ENCODE data around the gene OLFML2A.
"Not testable (repeated sequence)": the region's sequence is repeated elsewhere in the genome, so short reads cannot be mapped to it uniquely, and the experiment has no call there.

OLFML2A gene

DNA sequence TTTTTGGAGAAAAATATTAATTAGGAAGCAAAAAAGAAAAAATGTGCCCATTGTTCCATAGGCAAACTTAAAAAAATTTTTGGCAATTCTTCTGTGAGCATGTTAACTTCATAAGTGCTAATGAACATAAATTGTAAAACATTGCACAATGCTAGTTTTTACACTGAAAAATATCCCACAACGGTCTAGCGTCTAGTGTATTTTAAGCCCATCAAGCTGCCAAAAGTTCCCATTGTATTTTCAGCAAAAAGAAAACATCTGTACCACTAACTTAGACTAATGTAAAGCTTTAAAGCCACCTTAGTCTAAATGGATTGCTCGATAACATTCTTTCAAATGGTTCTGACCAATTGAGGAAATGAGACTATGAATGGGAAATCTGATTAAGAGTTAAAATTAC is 8.6 kb upstream of the OLFML2A start:
- H3K9me3 Mint-ChIP-seq, result no peaks in the 10 kb centered on the region
- H3K4me1 Mint-ChIP-seq, result peaks cover 33% of the 10 kb centered on the region
- no peak for ATAC-seq
- DNase-seq (ENCODE audit: low spot score in 2 of 2), result no peak
- no peak overlapping the region for H3K4me3 Mint-ChIP-seq
- no peak overlapping the region for H3K27ac Mint-ChIP-seq
- no peaks in the 10 kb centered on the region for H3K36me3 Mint-ChIP-seq

GRCh38 chr9:124768750-124769548 is 8.0 kb upstream of the OLFML2A start:
- no peak for ATAC-seq
- Mint-ChIP-seq H3K36me3 (no peaks in the 10 kb centered on the region), H3K4me1 (peaks cover 39% of the 10 kb centered on the region), H3K27ac (no peak overlapping the region), H3K9me3 (no peaks in the 10 kb centered on the region), H3K4me3 (peak overlapping the region; percentile 91)
- no peak for DNase-seq (ENCODE audit: low spot score in 2 of 2)

- H3K4me1 Mint-ChIP-seq, result peaks cover 45% of the 10 kb centered on the region
- H3K27ac Mint-ChIP-seq, result peak overlapping the region; percentile 50
- DNase-seq (ENCODE audit: low spot score in 2 of 2) (peak in 1 of 2 donors; percentile 8), ATAC-seq (no peak)
- peak overlapping the region; percentile 91 for H3K4me3 Mint-ChIP-seq
- no peaks in the 10 kb centered on the region for H3K9me3 Mint-ChIP-seq
- no peaks in the 10 kb centered on the region for H3K36me3 Mint-ChIP-seq
These were observed 7.2 kb upstream of the OLFML2A start for GRCh38 chr9:124769549-124770358.

DNA sequence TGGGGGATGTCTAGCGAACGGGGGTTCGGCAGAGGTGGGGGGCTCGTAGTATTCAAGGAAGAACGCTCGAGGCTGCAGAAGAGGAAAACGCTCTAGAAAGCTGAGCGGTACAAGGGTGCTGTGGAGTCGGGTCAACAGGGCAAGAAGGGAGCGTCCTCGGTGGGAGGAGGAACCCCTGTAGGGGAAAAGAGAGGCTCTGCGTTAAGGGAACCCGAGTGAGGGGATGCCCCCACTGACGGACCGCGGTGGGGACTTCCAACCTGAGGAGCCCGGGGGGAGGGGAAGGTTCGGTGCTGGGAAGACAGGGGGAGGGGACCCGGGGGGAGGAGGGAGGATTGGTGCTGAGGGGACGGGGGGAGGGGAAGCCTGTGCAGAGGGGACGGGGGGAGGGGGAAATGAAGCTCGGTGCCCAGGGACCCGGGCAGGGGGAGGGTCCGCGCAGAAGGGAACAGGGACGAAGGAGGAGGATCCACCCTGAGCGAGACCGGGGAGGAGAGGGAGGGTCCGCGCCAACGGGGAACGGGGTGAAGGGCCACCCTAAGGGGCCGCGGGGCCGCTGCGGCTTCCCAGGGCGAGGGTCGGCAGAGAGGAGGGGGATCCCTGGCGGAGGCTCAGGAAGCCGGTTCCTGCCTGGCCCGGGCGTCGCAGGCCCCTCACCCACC is 6.4 kb upstream of the OLFML2A start:
- no peaks in the 10 kb centered on the region for H3K9me3 Mint-ChIP-seq
- peaks cover 45% of the 10 kb centered on the region for H3K4me1 Mint-ChIP-seq
- peak overlapping the region; percentile 91 for H3K4me3 Mint-ChIP-seq
- peak overlapping the region; percentile 50 for H3K27ac Mint-ChIP-seq
- ATAC-seq (no peak), DNase-seq (ENCODE audit: low spot score in 2 of 2) (no peak)
- H3K36me3 Mint-ChIP-seq, result no peaks in the 10 kb centered on the region

DNA sequence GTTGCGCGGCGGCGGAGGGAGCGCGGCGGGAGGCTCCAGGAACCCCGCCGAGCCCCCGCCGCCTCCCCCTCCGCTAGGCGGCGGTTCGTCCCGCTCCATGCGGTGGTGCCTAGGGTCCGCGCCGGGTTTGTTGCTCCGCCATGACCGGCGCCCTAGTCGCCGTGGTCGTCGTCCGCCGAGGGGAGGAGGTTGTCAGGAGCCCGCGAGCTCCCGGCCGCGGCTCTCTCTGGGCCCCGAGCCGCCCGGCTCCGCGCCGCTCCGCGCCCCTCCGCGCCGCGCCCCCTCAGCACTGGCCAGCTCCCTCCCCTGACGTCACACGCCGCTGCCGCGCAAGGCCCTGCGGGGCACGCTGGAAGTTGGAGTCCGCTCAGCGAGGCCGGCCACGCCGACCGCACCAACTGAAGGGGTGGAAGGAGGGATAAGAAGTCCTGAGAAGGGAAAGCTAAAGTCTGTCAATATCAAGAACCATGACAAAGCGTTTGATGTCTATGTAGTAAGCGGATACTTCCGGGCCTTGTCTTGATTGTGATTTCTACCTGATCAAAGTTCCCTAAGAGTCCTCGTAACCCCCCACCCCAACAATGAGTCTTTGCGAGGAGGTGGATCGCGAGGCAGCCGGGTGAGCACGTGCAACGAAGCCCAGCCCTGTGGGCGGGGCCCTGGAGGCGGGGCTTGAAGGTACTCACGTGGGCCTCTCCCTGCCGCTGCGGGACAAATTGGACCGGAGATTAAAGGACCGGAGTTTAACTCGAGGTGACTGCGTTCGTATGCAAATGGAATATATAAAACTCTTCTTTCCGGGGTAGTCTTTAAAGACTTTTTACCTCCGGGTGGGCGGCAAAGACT is 5.7 kb upstream of the OLFML2A start, which contains the start of gene NR6A1:
Gene NR6A1 (minus strand): TSS at position 291 of the 846 bp plus-strand sequence.
- peak; percentile 85 to 95 for DNase-seq (ENCODE audit: low spot score in 2 of 2)
- peak within 1 kb of the TSS; percentile 91 for H3K4me3 Mint-ChIP-seq
- ATAC-seq, result peak; percentile 95

DNA sequence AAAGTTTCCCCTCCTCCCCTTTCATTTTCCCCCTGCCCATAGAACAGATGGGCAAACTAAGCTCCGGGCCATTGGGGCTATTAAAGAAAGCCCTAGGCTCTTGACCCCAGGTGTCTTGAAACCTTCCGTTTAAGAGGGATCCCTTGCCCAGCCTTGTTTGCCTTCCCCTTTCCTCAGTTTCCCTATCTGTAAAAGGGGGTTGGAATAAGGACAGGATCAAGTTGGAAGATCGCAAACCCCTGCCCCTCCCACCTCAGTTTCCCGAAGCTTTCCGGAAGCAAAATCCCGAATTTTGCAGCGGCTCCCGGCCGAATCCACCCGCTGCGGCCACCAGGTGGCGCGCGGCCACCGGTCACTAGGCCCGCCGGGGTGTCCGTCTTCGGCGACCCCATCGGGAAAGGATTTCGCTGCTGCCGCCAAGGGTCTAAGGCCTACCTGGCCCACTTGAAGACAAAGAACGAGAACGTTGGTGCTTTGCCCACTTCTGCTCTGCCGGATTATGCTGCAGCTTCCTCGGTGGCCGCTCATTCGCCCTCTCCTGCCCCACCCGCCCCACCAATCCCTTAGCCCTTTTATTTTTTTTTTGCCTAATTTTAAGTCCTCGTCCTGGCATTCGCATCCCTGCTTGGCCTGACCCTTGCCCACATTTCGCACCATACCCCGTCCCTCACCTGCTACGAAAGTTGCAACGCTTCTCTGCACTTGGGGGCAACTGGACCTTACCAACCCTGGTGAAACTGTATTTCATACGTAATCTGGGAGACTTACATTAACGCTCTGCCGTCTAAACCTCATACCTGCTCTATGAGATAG is 4.9 kb upstream of the OLFML2A start:
- peaks cover 57% of the 10 kb centered on the region for H3K4me1 Mint-ChIP-seq
- H3K9me3 Mint-ChIP-seq, result no peaks in the 10 kb centered on the region
- no peaks in the 10 kb centered on the region for H3K36me3 Mint-ChIP-seq
- peak overlapping the region; percentile 91 for H3K4me3 Mint-ChIP-seq
- ATAC-seq (no peak), DNase-seq (ENCODE audit: low spot score in 2 of 2) (peak; percentile 44 to 67)
- peak overlapping the region; percentile 95 for H3K27ac Mint-ChIP-seq

More for the DNA sequence above, 5.7 kb upstream of the OLFML2A start, which contains the start of gene NR6A1:
- Mint-ChIP-seq H3K4me1 (peaks cover 52% of the 10 kb centered on the region), H3K27ac (peak within 1 kb of the TSS; percentile 95), H3K9me3 (no peaks in the 10 kb centered on the region), H3K36me3 (no peaks in the 10 kb centered on the region)

- not testable (repeated sequence) for H3K9me3 Mint-ChIP-seq; H3K36me3 Mint-ChIP-seq; H3K27ac Mint-ChIP-seq; DNase-seq (ENCODE audit: low spot score in 2 of 2); ATAC-seq
- Mint-ChIP-seq H3K4me3 (peak overlapping the region; percentile 91), H3K4me1 (peaks cover 57% of the 10 kb centered on the region)
These were observed 4.1 kb upstream of the OLFML2A start for GRCh38 chr9:124772877-124773276.

GRCh38 chr9:124773473-124774128 is 3.3 kb upstream of the OLFML2A start:
- ATAC-seq (no peak), DNase-seq (ENCODE audit: low spot score in 2 of 2) (peak in 1 of 2 donors; percentile 45)
- no peaks in the 10 kb centered on the region for H3K36me3 Mint-ChIP-seq

DNA sequence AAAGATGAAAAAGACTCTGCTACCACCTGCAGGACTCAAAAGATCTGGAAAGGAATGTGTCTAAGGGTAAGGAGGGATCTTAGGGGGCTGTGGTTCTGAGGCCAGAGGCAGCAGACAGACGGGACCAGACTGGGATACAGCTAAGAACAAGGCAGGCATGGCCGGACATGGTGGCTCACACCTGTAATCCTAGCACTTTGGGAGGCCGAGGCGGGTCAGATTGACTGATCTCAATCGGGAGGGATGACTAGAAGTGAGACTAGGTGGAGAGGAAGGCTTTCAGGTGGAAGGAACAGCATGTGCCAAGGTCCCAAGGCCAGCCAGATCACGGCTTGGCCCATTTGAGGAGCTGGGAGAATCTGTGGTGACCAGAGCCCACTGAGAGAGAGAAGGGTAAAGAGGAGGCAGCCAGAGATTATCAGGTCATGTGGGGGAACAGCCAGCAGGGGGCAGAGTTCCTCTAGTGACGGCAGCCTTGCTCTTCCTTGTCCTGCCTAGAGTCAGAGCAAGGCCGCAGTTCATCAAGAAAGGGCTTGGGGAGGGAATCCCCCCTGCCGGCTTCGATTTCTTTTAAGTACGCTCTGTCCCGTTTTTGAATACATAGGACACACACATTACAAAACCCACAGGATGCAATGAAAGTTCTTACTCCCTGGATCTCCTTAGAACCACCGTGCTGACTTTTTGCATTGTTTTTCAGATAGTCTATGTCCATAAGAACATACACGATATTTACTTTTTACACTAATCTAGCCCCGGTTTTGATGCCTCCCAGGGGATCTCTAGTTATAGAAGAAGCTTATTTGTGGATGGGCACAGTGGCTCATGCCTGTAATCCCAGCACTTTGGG is 2.6 kb upstream of the OLFML2A start:
- DNase-seq (ENCODE audit: low spot score in 2 of 2), result peak; percentile 81 to 94
- H3K9me3 Mint-ChIP-seq, result no peaks in the 10 kb centered on the region
- peak; percentile 52 for ATAC-seq
- H3K27ac Mint-ChIP-seq, result peak overlapping the region; percentile 19
- no peaks in the 10 kb centered on the region for H3K36me3 Mint-ChIP-seq
- peaks cover 53% of the 10 kb centered on the region for H3K4me1 Mint-ChIP-seq
- no peak overlapping the region for H3K4me3 Mint-ChIP-seq

More at GRCh38 chr9:124773473-124774128, 3.3 kb upstream of the OLFML2A start:
- H3K9me3 Mint-ChIP-seq, result no peaks in the 10 kb centered on the region
- H3K4me1 Mint-ChIP-seq, result peaks cover 57% of the 10 kb centered on the region
- H3K4me3 Mint-ChIP-seq, result no peak overlapping the region
- H3K27ac Mint-ChIP-seq, result no peak overlapping the region

- H3K27ac Mint-ChIP-seq, result no peak overlapping the region
- peak overlapping the region; percentile 68 for H3K4me3 Mint-ChIP-seq
- peaks cover 34% of the 10 kb centered on the region for H3K4me1 Mint-ChIP-seq
- DNase-seq (ENCODE audit: low spot score in 2 of 2), result no peak
- no peaks in the 10 kb centered on the region for H3K9me3 Mint-ChIP-seq
- H3K36me3 Mint-ChIP-seq, result no peaks in the 10 kb centered on the region
- no peak for ATAC-seq
These were observed 347 bp upstream of the OLFML2A start for GRCh38 chr9:124776618-124776953.

GRCh38 chr9:124778575-124779367 is 1.8 kb downstream of the OLFML2A start:
- ATAC-seq (no peak), DNase-seq (ENCODE audit: low spot score in 2 of 2) (peak in 1 of 2 donors; percentile 45)
- Mint-ChIP-seq H3K9me3 (no peaks in the 10 kb centered on the region), H3K36me3 (no peaks in the 10 kb centered on the region), H3K4me3 (no peak overlapping the region), H3K4me1 (peaks cover 20% of the 10 kb centered on the region), H3K27ac (no peak overlapping the region)

GRCh38 chr9:124779368-124780059 is 2.6 kb downstream of the OLFML2A start:
- Mint-ChIP-seq H3K27ac (no peak overlapping the region), H3K9me3 (no peaks in the 10 kb centered on the region), H3K36me3 (no peaks in the 10 kb centered on the region), H3K4me1 (peaks cover 12% of the 10 kb centered on the region), H3K4me3 (no peak overlapping the region)
- peak in 1 of 2 donors; percentile 45 for DNase-seq (ENCODE audit: low spot score in 2 of 2)
- ATAC-seq, result no peak
